ENCODE measurements around the gene SLC17A2. TPM values are rescaled to one million over a fixed set of nuclear protein-coding genes. Genes with fewer than 3 reads are reported as not detected.
"Not testable (repeated sequence)": the region's sequence is repeated elsewhere in the genome, so short reads cannot be mapped to it uniquely, and the experiment has no call there.

The SLC17A2 gene
- total RNA-seq, 5 donors from 2014 or later (not counting 1 experiment from before 2014, with no cell fraction given) = not detected

DNA sequence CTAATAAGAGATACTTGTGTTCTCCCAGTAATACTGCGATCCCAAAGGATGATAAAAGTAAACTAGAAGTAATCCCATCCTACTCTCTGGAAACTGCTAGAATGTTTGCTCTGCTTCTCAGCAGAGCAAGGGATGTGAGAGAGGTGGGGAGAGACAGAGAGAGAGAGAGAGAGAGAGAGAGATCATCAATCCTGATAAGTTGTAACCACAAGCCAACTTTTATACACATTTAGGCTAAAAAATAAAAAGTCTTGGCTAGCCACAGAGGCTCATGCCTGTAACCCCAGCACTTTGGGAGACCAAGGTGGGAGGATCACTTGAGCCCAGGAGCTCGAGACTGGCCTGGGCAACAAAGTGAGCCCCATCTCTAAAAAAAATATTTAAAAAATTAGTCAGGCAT, 16.1 kb upstream of the SLC17A2 start:
- ATAC-seq (replicated peaks in 1 of 4) (peak in 2 of 4 experiments; percentile 32 to 42), DNase-seq (peak in 1 of 35 experiments; percentile 16)
- Histone ChIP-seq H3K4me1 (ENCODE audit: control insufficient read depth in 1 of 2, extremely low read depth in 1 of 2, insufficient read depth in 2 of 2, low read length in 2 of 2) (peaks cover 2 to 5% of the 10 kb centered on the region in 2 experiments), H3K27ac (ENCODE audit: low read length) (no peak overlapping the region), H3K36me3 (ENCODE audit: control insufficient read depth in 2 of 2, extremely low read depth in 1 of 2, insufficient read depth in 1 of 2, low read length in 1 of 2) (no peaks in the 10 kb centered on the region), H3K27me3 (replicated peaks in 1 of 2; ENCODE audit: control insufficient read depth in 2 of 2, extremely low read depth in 1 of 2, insufficient read depth in 2 of 2, low read length in 1 of 2) (peaks cover 0 to 3% of the 10 kb centered on the region in 2 experiments), H3K4me3 (ENCODE audit: control insufficient read depth in 1 of 2, extremely low read depth in 1 of 2, low read length in 1 of 2) (no peak overlapping the region), H3K9me3 (no peaks in the 10 kb centered on the region)
- no peaks in the 10 kb centered on the region for H3K36me3 Mint-ChIP-seq
- H3K27ac Mint-ChIP-seq = peak overlapping the region in 1 of 2 donors; percentile 66
- ChIA-PET POLR2A (interaction anchor here in 1 of 2 donors (0.6 kb wide), 1 partner anchor 41 kb away, joined by 10 read pairs; no protein-coding TSS in a partner anchor), CTCF (interaction anchor here in 1 of 2 donors (0.6 kb wide), 1 partner anchor 60 kb away, joined by 4 read pairs; no protein-coding TSS in a partner anchor)
- H3K9me3 Mint-ChIP-seq = peaks cover 0 to 7% (median 3%) of the 10 kb centered on the region in 3 donors
- WGBS (ENCODE audit: insufficient coverage) = 20% methylated on average over 1 of the region's 2 CpGs
- no peaks in the 10 kb centered on the region for H3K27me3 Mint-ChIP-seq
- H3K4me3 Mint-ChIP-seq = no peak overlapping the region
- peaks cover 8 to 24% (median 11%) of the 10 kb centered on the region in 3 donors for H3K4me1 Mint-ChIP-seq

DNA sequence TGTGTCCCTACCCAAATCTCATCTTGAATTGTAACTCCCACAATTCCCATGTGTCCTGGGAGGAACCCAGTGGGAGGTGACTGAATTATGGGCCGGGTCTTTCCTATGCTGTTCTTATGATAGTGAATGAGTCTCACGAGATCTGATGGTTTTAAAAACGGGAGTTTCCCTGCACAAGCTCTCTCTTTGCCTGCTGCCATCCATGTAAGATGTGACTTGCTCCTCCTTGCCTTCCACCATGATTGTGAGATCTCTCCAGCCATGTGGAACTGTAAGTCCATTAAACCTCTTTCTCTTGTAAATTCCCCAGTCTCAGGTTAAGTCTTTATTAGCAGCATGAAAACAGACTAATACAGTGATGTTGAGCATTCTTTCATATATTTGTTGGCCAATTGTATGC, 15.2 kb upstream of the SLC17A2 start:
- H3K9me3 Mint-ChIP-seq; H3K27ac Mint-ChIP-seq; CTCF ChIA-PET; DNase-seq; H3K4me3 ChIP-seq (ENCODE audit: control insufficient read depth in 1 of 2, extremely low read depth in 1 of 2, low read length in 1 of 2); H3K36me3 Mint-ChIP-seq; H3K9me3 ChIP-seq; H3K27me3 Mint-ChIP-seq; H3K4me1 ChIP-seq (ENCODE audit: control insufficient read depth in 1 of 2, extremely low read depth in 1 of 2, insufficient read depth in 2 of 2, low read length in 2 of 2); POLR2A ChIA-PET; H3K36me3 ChIP-seq (ENCODE audit: control insufficient read depth in 2 of 2, extremely low read depth in 1 of 2, insufficient read depth in 1 of 2, low read length in 1 of 2); H3K27me3 ChIP-seq (replicated peaks in 1 of 2; ENCODE audit: control insufficient read depth in 2 of 2, extremely low read depth in 1 of 2, insufficient read depth in 2 of 2, low read length in 1 of 2); H3K4me3 Mint-ChIP-seq; H3K27ac ChIP-seq (ENCODE audit: low read length); ATAC-seq (replicated peaks in 1 of 4): not testable (repeated sequence)
- peaks cover 8 to 24% (median 11%) of the 10 kb centered on the region in 3 donors for H3K4me1 Mint-ChIP-seq
- no CpG with 5 or more reads among the region's 3 CpGs for WGBS (ENCODE audit: insufficient coverage)

DNA sequence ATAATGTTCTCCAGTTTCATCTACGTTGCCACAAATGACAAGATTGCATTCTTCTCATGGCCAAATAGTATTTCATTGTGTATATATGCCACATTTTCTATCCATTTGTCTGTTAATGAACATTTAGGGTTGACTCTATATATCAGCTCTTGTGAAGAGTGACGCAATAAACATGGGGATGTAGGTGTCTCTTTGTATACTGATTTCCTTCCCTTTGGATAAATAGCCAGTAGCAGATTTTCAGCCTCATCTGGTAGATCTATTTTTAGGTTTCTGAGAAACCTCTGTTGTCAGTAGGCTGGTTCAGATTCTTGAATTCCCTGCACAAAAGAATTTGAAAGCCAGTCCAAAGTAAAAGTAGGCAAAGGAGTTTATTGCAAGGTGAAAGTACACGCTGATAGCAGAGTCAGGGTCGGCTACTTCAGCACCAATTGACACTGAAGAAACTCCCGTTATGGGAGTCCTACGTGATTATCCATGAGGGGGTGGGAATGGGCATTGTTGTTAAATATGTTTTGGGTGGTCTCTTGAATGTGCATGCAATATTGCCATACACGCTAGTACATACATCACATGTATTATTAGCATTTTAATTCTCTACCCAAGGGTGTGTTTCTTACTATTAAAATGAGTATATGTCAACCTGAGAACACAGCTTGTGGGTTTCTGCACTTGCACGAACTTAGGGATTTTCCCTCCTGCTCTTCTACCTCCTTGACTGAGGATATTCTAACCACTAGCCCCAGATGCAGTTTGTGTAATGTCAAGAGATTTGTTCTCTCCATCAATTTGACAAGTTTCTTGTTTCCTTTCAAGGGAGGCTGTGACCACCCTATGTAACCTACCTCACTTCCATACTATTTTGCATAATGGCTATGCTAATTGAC, 14.4 kb upstream of the SLC17A2 start:
- Histone ChIP-seq H3K4me3 (ENCODE audit: control insufficient read depth in 1 of 2, extremely low read depth in 1 of 2, low read length in 1 of 2) (no peak overlapping the region), H3K27ac (ENCODE audit: low read length) (no peak overlapping the region), H3K36me3 (ENCODE audit: control insufficient read depth in 2 of 2, extremely low read depth in 1 of 2, insufficient read depth in 1 of 2, low read length in 1 of 2) (no peaks in the 10 kb centered on the region), H3K27me3 (replicated peaks in 1 of 2; ENCODE audit: control insufficient read depth in 2 of 2, extremely low read depth in 1 of 2, insufficient read depth in 2 of 2, low read length in 1 of 2) (no peaks in the 10 kb centered on the region), H3K9me3 (no peaks in the 10 kb centered on the region), H3K4me1 (ENCODE audit: control insufficient read depth in 1 of 2, extremely low read depth in 1 of 2, insufficient read depth in 2 of 2, low read length in 2 of 2) (peaks cover 2 to 5% of the 10 kb centered on the region in 2 experiments)
- DNase-seq (no peak), ATAC-seq (replicated peaks in 1 of 4) (no peak)
- POLR2A ChIA-PET = no interaction called here
- Mint-ChIP-seq H3K27ac (no peak overlapping the region), H3K4me1 (peaks cover 8 to 24% (median 11%) of the 10 kb centered on the region in 3 donors), H3K36me3 (no peaks in the 10 kb centered on the region), H3K4me3 (no peak overlapping the region), H3K9me3 (peaks cover 0 to 7% (median 3%) of the 10 kb centered on the region in 3 donors), H3K27me3 (no peaks in the 10 kb centered on the region)
- CTCF ChIA-PET = interaction anchor here (0.9 to 1.1 kb wide), 4 partner anchors 50 to 679 kb away, joined by 3 to 4 read pairs (median 4); no protein-coding TSS in a partner anchor
- WGBS (ENCODE audit: insufficient coverage) = 84% methylated on average over 3 of the region's 8 CpGs

DNA sequence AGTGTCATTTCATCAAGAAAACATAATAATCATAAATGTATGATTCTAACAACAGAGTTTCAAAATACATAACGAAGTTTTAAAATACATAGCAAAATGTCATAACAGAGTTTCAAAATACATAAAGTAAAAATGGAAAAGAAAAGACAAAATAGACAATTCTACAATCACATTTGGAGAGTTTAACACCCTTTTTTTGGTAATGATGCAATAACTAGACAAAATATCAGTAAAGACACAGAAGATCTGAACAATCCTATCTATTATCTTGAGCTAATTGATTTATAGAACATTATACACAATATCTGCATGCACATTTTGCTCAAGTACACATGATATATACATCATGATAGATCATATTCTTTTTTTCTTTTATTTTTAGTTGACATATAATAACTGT, 13.4 kb upstream of the SLC17A2 start:
- no peaks in the 10 kb centered on the region for H3K36me3 Mint-ChIP-seq
- POLR2A ChIA-PET = no interaction called here
- no peaks in the 10 kb centered on the region for H3K27me3 ChIP-seq (replicated peaks in 1 of 2; ENCODE audit: control insufficient read depth in 2 of 2, extremely low read depth in 1 of 2, insufficient read depth in 2 of 2, low read length in 1 of 2)
- ATAC-seq (replicated peaks in 1 of 4) = no peak
- H3K27me3 Mint-ChIP-seq = no peaks in the 10 kb centered on the region
- peaks cover 0 to 7% (median 3%) of the 10 kb centered on the region in 3 donors for H3K9me3 Mint-ChIP-seq
- no peak overlapping the region for H3K27ac Mint-ChIP-seq
- H3K4me1 ChIP-seq (ENCODE audit: control insufficient read depth in 1 of 2, extremely low read depth in 1 of 2, insufficient read depth in 2 of 2, low read length in 2 of 2) = peaks cover 2 to 5% of the 10 kb centered on the region in 2 experiments
- no peak overlapping the region for H3K4me3 Mint-ChIP-seq
- no peaks in the 10 kb centered on the region for H3K36me3 ChIP-seq (ENCODE audit: control insufficient read depth in 2 of 2, extremely low read depth in 1 of 2, insufficient read depth in 1 of 2, low read length in 1 of 2)
- peaks cover 8 to 24% (median 11%) of the 10 kb centered on the region in 3 donors for H3K4me1 Mint-ChIP-seq
- no peaks in the 10 kb centered on the region for H3K9me3 ChIP-seq
- H3K27ac ChIP-seq (ENCODE audit: low read length) = no peak overlapping the region
- H3K4me3 ChIP-seq (ENCODE audit: control insufficient read depth in 1 of 2, extremely low read depth in 1 of 2, low read length in 1 of 2) = no peak overlapping the region
- no peak for DNase-seq
- CTCF ChIA-PET = interaction anchor here (0.5 to 1.1 kb wide), 5 partner anchors 25 to 678 kb away, joined by 3 to 4 read pairs (median 3); no protein-coding TSS in a partner anchor
- no CpG with 5 or more reads among the region's 1 CpG for WGBS (ENCODE audit: insufficient coverage)

DNA sequence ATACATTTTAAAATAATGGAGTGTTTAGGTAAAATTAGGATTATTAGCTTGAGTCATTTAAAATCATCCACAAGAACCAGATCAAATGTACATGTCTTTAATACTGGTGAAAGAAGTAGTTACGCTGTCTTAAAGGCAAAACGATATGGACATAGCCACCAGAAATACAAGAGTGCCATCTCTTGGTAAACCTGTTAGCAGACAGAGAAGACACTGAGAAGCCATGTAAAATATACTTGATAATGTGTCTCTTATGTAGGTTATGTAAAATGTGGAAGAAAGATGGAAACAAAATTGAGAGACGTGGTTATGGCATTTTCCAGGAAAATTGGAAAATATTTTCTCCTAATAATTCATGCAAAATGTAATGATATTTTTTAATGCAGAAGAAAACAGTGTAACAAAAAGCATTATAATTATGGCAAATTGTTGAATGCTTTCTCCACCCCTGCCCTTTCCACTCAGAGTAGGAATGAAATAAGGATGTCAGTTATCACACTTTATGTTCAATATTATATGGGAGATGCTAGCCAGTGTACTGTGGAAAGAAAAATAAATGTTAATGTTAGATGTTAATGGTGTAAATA, 12.2 kb upstream of the SLC17A2 start:
- Histone ChIP-seq H3K4me3 (ENCODE audit: control insufficient read depth in 1 of 2, extremely low read depth in 1 of 2, low read length in 1 of 2) (no peak overlapping the region), H3K9me3 (no peaks in the 10 kb centered on the region), H3K4me1 (ENCODE audit: control insufficient read depth in 1 of 2, extremely low read depth in 1 of 2, insufficient read depth in 2 of 2, low read length in 2 of 2) (peaks cover 2 to 5% of the 10 kb centered on the region in 2 experiments), H3K27ac (ENCODE audit: low read length) (no peak overlapping the region), H3K27me3 (replicated peaks in 1 of 2; ENCODE audit: control insufficient read depth in 2 of 2, extremely low read depth in 1 of 2, insufficient read depth in 2 of 2, low read length in 1 of 2) (no peaks in the 10 kb centered on the region), H3K36me3 (ENCODE audit: control insufficient read depth in 2 of 2, extremely low read depth in 1 of 2, insufficient read depth in 1 of 2, low read length in 1 of 2) (no peaks in the 10 kb centered on the region)
- Mint-ChIP-seq H3K27me3 (no peaks in the 10 kb centered on the region), H3K4me1 (peaks cover 8 to 19% (median 11%) of the 10 kb centered on the region in 3 donors), H3K9me3 (peaks cover 0 to 7% (median 3%) of the 10 kb centered on the region in 3 donors), H3K4me3 (no peak overlapping the region), H3K36me3 (no peaks in the 10 kb centered on the region), H3K27ac (no peak overlapping the region)
- no CpG with 5 or more reads among the region's 3 CpGs for WGBS (ENCODE audit: insufficient coverage)
- DNase-seq (peak in 1 of 35 experiments; percentile 66), ATAC-seq (replicated peaks in 1 of 4) (peak; percentile 40 to 59 (median 47))
- ChIA-PET CTCF (interaction anchor here in 1 of 2 donors (0.5 to 1.0 kb wide), 4 partner anchors 15 to 678 kb away, joined by 3 to 4 read pairs (median 3); no protein-coding TSS in a partner anchor), POLR2A (no interaction called here)

DNA sequence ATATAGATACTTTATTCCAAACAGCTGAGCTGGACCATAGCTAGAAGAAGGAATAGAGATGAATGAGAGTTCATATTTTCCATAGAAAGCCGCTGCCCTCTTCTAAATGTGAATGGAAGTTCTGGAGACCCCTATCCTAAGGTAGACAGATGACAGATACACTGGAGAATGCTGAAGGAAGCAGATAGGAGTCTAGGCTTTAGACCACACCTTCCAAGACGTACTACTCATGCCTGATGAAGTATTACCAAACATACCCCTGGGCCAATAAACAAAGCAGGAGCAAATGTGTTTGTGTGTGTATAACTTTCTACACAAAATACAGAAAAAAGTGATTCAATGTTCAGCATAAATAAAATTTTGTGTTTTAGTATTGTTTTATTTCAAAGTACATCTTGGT, 9.1 kb upstream of the SLC17A2 start:
- POLR2A ChIA-PET = no interaction called here
- Mint-ChIP-seq H3K36me3 (no peaks in the 10 kb centered on the region), H3K27ac (no peak overlapping the region), H3K27me3 (peaks cover 0 to under 1% of the 10 kb centered on the region in 2 donors), H3K4me1 (no peaks in the 10 kb centered on the region), H3K4me3 (no peak overlapping the region), H3K9me3 (no peaks in the 10 kb centered on the region)
- peaks cover 0 to 3% of the 10 kb centered on the region in 2 experiments for H3K27me3 ChIP-seq (replicated peaks in 1 of 2; ENCODE audit: control insufficient read depth in 2 of 2, extremely low read depth in 1 of 2, insufficient read depth in 2 of 2, low read length in 1 of 2)
- no peak overlapping the region for H3K4me3 ChIP-seq (ENCODE audit: control insufficient read depth in 1 of 2, extremely low read depth in 1 of 2, low read length in 1 of 2)
- 50% methylated on average over 1 of the region's 2 CpGs for WGBS (ENCODE audit: insufficient coverage)
- CTCF ChIA-PET = no interaction called here
- no peak for ATAC-seq (replicated peaks in 1 of 4)
- no peak overlapping the region for H3K27ac ChIP-seq (ENCODE audit: low read length)
- H3K4me1 ChIP-seq (ENCODE audit: control insufficient read depth in 1 of 2, extremely low read depth in 1 of 2, insufficient read depth in 2 of 2, low read length in 2 of 2) = no peaks in the 10 kb centered on the region
- DNase-seq = no peak
- H3K9me3 ChIP-seq = no peaks in the 10 kb centered on the region
- no peaks in the 10 kb centered on the region for H3K36me3 ChIP-seq (ENCODE audit: control insufficient read depth in 2 of 2, extremely low read depth in 1 of 2, insufficient read depth in 1 of 2, low read length in 1 of 2)
